Ammon's horn (tissue), 1 donor: ENCODE results near the gene HOXD8.

ENCODE experiments used
- DNase-seq: peaks from one replicate; pipeline ENCODE4 v3.0.0-alpha.2; 2016; ENCODE audit warnings: low spot score

Gene HOXD8

DNA sequence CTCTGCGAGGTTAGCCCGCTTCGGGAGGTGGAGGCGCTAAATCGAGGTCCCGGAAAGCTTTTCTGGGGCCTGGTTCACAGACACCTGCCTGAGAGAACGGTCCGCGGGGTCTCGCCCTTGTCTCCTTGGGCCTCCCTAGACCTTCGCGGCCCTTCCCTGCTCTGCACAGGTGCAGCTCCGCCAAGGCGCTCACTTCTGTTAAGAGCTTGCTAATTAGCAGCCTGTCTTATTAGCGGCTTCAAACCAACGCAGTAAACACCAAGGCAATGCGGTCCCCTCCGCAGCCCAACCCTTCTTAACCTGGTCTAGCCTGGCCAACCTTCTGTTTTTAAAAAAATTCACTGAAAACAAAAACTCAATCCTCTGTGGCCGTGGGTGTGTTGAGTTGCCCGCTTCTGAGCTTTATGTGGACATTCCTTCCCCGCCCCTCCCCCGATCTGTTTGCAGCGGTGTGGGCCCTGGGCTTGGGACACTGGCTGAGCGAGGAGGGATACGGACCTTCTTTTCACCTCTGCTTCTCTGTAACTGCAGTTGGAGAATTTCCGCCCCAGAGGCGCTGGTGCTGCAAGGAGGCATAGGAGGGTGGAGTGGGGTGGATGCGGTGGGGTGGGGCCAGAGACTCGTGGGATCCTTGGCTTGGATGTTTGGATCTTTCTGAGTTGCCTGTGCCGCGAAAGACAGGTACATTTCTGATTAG is 18.4 kb downstream of the HOXD8 start:
- no peak for DNase-seq

DNA sequence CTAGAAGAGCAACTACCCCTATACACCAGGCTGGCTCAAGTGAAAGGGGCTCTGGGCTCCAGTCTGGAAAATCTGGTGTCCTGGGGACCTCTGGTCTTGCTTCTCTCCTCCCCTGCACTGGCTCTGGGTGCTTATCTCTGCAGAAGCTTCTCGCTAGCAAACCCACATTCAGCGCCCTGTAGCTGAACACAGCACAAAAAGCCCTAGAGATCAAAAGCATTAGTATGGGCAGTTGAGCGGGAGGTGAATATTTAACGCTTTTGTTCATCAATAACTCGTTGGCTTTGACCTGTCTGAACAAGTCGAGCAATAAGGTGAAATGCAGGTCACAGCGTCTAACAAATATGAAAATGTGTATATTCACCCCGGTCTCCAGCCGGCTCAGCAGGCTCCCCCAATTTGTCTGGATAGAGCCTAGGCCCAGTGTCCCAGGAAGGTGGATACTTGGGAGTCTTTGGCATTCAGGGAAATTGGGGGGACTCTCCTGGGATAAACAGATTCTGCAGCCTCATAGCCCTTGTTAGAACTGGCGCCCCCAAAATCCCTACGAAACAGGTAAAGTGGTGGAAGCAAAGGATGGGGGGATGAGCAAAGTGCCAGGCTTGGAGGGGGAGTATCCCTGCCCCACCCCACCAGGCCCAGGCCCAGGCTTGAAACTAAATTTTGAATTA is 19.4 kb downstream of the HOXD8 start:
- DNase-seq, result no peak

DNA sequence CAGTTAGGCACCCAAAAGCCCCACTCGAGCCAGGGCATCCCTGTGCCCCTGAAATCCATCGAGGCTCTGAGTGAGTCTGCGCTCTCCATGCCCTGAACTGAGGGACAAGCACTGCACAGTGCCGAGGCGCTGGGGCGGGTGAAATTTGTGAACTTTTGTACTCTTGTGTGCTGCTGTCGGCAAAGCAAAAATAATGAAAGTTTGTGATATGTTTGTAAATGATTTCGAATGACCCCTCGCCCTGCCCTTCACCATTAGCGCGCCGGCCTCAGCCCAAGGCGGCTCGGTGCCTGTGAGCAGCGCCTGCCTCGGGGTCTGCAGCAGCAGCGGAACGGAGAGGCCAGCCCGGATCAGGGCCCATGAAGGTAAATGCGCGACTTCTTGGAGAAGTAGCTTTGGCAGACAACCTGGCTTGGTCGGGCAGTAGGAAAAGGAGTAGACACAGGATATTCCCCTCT is 20.0 kb downstream of the HOXD8 start:
- DNase-seq, result no peak

DNA sequence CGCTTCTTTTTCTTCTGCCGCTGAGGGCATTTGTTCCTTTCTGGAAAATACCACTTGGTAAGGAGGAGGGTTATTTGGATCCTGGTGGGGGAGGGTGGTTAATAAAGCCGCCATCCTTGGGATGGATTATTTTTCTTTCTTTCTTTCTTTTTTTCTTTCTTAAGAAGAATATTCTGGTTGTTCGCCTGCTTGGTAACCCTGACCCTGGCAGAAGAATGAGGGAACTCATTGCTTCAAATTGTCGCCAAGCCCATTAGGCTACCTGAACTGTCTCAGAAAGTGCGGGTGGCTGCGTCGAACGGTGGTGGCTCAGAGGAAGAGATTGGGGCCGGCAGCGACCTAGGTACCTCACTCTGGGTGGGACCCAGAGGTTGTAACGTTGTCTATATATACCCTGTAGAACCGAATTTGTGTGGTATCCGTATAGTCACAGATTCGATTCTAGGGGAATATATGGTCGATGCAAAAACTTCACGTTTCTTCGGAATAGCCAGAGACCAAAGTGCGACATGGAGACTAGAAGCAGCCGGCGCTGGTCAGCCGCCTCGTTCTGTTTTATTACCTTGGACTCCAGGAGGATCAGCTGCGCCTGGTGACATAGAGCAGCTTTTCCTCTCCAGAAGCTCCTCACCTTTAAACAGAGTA is 20.6 kb downstream of the HOXD8 start:
- no peak for DNase-seq

DNA sequence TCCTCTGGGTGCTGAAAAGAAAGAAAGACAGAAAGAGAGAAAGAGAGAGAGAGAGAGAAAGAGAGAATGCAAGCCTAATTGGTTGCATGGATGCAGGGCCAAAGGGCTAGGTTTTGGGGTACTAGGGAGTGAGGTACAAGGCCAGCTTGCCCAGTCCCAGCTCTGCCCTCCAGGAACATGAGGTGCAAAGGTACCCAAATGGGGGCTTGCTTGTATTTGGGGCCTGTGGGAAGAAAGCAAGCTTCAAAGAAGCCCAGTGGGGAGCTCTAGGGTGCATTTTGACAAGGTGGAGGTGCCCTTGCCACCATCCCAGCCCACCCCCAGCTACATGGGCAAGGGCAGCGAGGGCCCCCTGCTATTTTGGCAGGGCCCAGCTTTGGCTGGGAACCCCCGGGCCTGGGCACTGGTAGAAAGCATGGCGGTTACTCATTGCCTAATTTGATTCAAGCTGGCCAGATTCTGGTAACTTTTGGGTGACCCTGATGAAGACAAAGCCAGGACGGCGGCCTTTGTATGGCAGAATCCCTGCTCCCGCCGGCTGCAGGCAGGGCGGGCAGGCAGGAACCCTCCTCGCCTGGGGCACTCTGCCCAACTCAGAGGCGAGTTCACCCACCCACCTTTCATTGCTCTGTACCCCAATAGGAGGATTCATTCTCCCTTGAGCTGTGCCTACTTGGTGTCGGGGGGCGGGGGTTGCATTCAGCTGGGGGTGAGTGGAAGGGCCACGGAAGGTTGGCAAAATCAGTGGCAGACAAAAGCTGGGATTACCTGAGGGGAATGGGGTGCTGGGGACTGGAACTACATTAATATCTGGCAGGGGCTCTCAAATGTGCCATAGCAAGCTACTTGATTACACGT is 21.3 kb downstream of the HOXD8 start:
- no peak for DNase-seq

DNA sequence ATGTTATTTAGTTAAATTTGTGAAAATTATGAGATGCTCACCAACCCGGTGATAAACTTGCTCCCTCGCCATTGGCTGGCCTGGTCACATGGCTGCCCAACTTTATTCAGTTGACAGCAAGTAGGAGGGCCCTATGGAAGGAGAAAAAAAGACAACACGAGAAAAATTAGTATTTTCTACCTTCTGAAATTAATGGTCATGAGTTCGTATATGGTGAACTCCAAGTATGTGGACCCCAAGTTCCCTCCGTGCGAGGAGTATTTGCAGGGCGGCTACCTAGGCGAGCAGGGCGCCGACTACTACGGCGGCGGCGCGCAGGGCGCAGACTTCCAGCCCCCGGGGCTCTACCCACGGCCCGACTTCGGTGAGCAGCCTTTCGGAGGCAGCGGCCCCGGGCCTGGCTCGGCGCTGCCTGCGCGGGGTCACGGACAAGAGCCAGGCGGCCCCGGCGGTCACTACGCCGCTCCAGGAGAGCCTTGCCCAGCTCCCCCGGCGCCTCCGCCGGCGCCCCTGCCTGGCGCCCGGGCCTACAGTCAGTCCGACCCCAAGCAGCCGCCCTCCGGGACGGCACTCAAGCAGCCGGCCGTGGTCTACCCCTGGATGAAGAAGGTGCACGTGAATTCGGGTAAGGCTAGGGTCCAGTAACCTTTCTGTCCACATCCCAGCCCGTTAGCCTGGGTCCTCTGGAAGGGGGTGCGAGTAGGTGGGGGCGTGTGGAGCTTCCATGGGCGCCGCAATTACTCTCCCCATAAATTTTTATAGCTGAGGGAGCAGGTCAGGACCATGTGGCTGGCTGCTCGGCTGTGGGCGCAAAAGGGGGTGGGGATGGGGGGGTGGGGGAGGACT is 22.2 kb downstream of the HOXD8 start, which contains the start of gene HOXD4:
Gene HOXD4 (plus strand): TSS at position 109 of the 846 bp plus-strand sequence. CDS start 84 bp downstream, at position 193.
- DNase-seq, result no peak

DNA sequence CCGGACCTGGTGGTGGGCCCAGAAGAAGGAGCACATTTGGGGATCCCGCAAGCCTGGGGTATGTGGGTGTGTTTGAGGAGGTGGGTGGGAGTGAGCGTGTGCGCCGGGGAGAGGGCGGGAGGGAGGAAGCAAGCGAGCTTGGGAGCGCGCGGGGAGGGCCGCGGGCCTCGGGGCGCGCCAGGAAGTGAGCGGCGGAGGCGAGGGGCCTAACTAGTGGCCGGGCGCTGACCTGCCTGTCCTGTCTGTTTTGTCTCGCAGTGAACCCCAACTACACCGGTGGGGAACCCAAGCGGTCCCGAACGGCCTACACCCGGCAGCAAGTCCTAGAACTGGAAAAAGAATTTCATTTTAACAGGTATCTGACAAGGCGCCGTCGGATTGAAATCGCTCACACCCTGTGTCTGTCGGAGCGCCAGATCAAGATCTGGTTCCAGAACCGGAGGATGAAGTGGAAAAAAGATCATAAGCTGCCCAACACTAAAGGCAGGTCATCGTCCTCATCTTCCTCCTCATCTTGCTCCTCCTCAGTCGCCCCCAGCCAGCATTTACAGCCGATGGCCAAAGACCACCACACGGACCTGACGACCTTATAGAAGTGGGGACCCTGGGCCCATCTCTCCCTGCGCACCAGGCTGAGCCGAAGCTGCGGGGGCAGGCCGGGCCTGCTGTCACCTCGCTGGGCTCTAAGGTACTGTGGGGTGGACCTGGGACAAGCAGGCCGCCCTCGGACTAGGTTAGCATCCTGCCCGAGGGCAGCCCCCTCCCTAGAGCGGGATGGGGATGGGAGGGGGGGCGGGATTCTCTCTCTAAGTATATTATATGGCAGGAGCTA is 23.1 kb downstream of the HOXD8 start:
- no peak for DNase-seq

DNA sequence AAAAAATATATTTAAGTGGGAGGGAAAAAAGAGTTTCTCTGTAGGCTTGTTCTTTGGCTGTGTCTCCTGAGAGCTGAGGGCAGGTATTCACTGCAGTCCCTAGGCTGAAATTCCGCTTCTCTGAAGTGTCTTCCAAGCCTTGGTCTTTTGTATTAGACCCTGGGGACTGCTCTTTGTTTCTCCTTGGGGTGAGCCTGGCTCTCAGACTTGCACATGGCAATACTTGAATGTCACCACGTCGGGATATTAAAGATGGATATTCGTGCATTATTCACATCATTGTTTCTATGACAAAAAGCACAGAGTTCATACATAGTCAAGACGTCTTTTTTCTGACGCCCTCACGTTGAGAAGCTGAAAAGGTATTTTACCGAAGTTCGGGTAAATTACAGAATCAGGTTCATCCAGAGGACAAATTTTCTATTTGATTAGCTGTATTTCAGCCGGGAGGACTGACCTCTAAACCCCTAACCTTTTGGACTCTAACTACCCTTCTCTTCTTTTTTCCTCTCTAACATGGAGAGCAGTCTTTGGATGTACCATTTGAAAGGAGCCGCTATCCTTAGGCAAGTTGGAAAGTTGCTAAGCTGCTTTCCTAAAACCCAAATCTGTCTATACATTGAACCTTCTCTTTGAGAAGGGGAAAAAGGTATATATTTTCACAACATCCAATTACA is 25.2 kb downstream of the HOXD8 start:
- no peak for DNase-seq

DNA sequence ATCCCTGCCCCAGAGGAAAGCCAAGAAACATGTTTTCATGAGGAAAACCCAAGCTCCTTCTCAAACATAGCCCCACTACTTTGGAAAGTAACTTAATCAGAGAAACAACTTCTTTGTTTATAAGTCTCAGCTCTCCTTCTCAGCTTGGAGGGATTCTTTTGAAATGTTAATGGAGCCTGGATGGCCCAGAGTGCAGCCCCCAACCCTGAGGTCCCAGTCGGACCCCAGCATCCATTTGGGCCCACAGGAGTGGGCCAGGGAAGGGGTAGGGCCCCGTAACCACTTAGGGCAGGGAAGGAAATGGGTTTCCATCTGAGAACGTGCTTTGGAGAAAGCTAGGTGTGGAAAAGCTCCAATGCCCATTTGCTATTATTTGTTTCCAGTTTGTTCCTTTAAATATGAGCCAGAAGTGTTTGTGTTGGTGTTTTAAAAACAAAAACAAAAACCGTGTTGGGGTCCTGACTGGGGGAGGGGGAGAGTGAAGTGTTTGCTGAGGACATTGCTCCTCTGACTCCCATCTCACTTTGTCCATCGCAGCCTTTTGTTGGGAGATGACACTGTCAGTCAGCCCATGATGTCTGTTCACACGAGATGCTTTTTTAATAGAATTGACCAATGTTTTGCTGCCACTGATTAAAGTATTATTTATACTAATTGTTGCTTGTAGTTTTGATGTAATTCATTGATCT is 26.0 kb downstream of the HOXD8 start:
- no peak for DNase-seq

DNA sequence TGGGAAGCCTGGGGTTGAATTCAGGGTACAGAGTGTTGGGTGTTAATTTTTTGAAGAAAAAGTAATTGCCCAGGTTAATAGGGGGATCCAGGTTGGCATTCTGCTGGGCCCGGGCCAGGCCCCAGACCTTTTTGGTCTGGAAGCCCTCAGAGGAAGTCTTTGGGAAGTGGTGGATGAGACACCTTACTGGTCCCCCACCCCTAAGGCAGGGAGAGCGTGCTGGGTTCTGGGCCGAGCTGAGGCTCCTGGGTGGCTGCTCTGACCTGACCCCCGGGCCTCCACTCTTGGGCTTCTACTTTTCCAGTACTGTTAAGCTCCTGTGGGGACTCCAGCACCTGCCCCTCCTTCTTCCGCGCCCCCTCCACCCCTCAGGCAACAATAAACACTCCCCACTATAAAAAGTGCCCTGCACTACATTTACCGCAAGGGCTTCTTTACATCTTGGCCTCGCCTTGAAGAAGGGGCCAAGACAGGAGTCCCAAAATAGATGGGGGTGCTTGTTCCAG is 26.8 kb downstream of the HOXD8 start:
- DNase-seq, result no peak

DNA sequence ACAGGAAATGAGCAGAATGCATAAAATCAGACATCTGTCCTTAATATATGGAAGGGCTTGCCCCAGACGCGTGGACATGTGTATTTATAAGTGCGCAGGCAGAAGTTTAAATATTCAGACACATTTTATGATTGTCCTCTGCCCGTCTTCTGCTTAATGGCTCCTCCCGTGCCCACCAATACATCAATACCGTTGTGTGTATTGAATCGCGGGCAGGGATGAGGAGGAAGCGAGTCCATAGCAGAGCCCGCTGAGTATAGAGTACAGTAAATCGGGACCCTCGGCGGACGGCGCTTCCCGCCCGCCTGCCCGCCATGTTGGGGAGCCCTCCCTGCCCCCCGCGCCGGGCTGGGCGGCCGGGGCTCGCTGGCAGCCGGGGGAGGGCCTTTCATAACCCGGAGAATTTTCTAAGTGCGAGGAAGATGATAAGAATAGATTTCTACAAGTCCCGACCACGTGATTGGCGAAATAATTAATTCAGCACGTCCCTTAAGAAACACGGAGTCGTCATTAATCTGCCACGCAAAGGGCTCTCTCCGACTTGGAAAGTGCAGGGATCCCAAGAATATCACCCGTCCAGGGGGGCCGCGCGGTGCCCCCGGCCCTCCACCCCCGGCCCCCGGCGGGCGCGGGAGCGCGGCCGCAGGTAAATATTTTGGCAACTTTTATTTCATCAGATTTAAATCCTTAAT is 27.4 kb downstream of the HOXD8 start, which contains the start of gene HOXD3:
Gene HOXD3 (plus strand): TSS at position 501 of the 692 bp plus-strand sequence. CDS start 11,808 bp downstream, outside the sequence.
- DNase-seq, result no peak

DNA sequence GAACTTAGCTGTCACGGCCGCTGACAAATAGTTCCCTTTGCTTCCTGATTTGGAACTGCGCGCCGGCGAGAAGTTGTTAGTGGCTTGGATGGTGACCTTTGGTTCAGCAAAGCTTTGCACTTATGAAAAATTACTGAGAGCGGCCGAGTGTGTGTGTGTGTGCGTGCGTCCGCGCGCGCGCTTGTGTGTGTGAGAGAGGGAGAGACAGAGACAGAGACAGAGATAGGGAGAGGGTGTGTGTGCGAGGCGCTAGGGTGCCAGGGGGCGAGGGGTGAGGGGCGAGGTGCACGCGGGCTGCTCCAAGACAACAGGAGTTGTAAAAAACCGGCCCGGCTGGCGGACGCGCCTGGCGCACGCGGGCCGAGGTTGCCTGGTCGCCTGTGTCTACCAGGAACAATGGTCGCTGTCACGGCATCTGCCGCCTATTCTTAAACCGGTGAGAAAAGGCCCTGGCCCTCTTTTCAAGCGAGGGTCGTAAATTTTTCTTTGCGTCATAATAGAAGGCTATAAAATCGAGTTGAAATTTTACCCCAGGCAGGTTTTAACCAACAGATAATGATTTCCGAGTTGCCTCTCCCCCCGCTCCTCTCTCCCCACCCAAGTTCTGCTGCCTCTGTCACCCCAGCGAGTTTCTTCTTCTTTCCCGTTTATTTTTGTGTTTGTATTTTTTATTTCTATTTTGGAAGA is 28.1 kb downstream of the HOXD8 start:
- DNase-seq, result no peak

DNA sequence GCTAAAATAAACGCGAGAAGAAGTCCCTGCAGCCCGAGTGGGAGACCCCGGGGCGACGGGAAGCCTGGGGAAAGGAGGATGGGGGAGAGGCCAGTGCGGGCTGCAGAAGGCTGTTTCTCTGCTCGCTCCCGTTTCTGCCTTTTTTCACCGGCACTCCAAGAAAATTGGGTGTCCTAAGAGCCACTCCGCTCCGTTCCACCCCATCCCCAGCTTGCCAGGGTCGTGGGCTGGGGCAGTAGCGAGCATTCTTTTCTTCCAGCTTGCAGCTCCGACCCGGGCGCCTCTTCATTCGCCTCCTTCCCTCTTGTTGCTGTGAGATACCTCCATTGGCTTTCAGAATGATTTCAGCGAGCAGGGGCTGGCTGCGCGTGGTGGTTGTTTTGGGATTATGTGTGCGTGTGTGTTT is 28.7 kb downstream of the HOXD8 start:
- DNase-seq, result no peak

DNA sequence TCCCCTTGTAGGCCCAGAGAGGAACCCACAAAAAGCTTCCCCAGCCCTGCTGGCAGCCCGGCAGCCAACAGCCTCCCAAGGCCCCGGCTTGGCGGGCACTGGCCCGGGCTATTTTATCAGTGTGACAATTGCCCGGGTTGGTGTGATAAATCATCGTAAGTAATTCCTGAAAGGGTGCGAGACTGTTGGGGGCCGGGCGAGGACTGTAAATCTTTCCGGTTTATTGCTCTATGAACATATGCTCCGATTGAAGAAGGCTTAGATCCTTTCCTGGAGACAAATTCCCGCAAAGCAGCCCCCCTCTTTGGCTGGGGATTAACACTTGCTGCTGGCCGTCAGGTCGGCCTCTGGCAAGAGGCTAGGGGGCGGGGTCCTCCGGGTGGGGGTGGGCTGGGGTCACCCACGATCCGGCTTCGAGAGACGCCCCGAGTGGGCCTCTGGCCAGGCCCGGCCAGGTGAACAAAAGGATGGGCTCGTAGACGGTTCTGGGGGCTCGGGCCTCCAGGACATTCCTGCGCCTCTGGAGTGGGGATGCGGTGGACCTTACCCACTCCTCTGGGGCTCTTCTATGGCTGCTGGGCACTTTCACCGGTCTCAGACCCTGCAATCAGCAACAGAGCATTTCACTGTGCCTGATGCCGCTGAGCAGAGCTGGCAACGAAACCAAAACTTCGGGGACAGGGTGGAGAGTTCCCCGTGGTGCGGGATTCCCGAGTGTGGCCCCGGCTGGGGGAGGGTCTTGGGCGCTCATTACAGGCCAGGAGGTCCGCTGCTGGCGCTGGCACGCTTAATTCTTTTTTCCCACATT is 29.6 kb downstream of the HOXD8 start:
- DNase-seq, result no peak

DNA sequence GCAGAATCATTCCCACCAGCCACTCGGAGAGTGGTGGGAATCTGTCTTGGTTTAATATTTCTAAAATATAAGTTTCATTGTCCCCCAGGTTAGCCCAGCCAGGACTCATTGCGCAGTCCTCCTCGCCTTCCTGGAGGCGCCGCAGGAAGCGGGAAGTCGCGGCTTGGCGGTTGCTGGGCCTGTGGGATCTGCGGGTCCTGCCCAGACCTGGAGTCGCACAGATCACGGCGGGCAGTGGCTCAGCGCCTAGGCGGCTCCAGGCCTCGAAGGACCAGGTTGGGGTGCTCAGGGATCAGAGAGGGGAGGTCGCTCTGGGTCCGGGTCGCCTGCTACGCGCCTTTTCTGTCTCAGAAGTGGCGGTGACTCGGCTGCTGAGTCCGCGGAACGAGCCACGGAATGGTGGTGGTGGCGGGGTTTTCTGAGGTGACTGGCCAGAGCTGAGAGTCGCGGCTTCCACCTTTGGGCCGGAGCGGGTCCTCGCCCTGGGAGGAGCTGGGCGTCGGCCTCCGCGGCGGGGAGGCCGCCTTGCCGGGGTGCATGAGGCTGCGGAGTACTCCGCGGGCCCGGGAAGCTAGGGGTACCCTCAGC is 30.3 kb downstream of the HOXD8 start:
- DNase-seq, result no peak

DNA sequence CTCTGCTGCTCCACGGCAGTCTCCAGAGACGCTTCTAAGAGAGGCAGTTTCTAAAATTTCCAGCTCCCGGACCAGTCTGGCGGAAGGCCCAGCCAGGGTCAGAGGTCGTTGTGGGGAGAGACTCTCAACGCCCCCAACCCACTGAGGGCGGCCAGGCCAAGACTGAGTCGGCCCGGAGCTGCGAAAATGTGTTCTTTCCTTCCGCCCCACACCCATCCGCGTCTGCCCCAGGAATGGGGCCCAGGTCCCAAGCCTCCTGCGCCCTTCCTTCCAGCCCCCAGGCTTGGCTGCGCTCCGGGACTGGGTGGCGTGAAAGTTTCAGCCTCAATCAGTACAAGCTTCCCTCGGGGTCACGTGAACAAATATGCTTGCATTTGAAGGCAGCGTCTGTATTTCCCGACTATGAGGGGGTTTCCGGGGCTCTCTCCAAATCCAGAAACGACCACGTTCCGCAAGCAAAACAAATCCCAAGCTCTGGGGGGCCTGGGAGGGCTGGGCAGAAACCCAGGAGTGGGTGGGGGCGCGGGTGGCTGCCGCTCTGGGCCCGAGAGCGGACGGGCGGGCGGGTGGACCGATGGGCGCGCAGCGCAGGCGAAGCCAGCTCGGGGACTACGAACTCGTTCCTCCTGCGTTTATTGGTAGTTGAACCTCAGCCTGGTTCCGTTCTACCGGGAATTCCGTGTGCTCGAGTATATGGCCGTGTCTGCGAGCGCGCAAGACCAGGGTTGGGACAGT is 30.9 kb downstream of the HOXD8 start:
- no peak for DNase-seq
